Measurements from ENCODE around the gene PFN3. TPM values are rescaled to one million over a fixed set of nuclear protein-coding genes. Genes with fewer than 3 reads are reported as not detected.

PFN3 gene
- polyA plus RNA-seq, 1 of the 3 experiments (the other 2 are of a cell fraction): not detected

DNA sequence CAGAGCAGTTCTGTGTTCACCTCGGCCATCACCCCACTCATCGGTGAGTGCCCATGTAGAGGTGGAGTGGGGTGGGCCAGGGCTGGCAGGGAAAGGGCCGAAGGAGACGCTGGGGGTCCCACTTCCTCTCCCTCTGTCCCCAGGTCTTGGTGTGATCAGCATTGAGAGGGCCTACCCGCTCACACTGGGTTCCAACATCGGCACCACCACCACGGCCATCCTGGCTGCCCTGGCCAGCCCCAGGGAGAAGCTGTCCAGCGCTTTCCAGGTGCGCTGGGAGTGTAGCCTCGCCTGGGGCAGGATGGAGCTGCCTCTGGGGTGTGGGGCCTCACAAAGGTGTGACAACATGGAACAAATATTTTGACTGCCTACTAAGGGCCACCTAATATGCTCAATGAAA is 3.7 kb downstream of the PFN3 start:
- CTCF ChIA-PET: interaction anchor here (1.0 to 12.2 kb wide), 2 partner anchors 54 to 78 kb away, joined by 3 to 318 read pairs; partner anchors contain the start of gene PRR7
- POLR2A ChIA-PET: no interaction called here
- 86% methylated on average over 7 of the region's 10 CpGs for WGBS (ENCODE audit: low lambda C conversion rate)
- Histone ChIP-seq H3K36me3 (replicated peaks in 1 of 2; ENCODE audit: control insufficient read depth in 1 of 2, insufficient read depth in 2 of 2, low read length in 1 of 2) (no peaks in the 10 kb centered on the region), H3F3A (replicated peaks; ENCODE audit: insufficient read depth) (peaks cover 5% of the 10 kb centered on the region), H3K4me1 (ENCODE audit: control insufficient read depth in 1 of 2, insufficient read depth in 2 of 2, low read depth in 1 of 2, low read length in 1 of 2) (no peaks in the 10 kb centered on the region), H3K9me3 (no peaks in the 10 kb centered on the region), H3K9ac (no peak overlapping the region), H3K9me2 (no peaks in the 10 kb centered on the region), H2AFZ (ENCODE audit: low read depth) (no peak overlapping the region), H3K4me3 (ENCODE audit: low read depth in 2 of 2, low read length in 1 of 2) (no peak overlapping the region), H3K27ac (ENCODE audit: low read depth in 2 of 2, low read length in 1 of 2) (no peak overlapping the region), H4K20me1 (ENCODE audit: insufficient read depth) (no peaks in the 10 kb centered on the region), H3K79me2 (ENCODE audit: insufficient read depth) (no peaks in the 10 kb centered on the region), H3K27me3 (ENCODE audit: insufficient read depth) (no peaks in the 10 kb centered on the region), H3K4me2 (no peak overlapping the region)
- peak; percentile 9 for DNase-seq
- TF ChIP-seq MXI1 (IDR thresholded peaks at IDR 0.05; ENCODE audit: low read depth, low read length): no peak
- TF ChIP-seq RFX5 (IDR thresholded peaks at IDR 0.05; ENCODE audit: low read length): no peak
- no peak for TF ChIP-seq GABPA (IDR thresholded peaks at IDR 0.05; ENCODE audit: low read depth)
- TF ChIP-seq TAF1 (IDR thresholded peaks at IDR 0.05; ENCODE audit: borderline replicate concordance, low read depth, low read length): no peak
- TF ChIP-seq, protein P1, sequence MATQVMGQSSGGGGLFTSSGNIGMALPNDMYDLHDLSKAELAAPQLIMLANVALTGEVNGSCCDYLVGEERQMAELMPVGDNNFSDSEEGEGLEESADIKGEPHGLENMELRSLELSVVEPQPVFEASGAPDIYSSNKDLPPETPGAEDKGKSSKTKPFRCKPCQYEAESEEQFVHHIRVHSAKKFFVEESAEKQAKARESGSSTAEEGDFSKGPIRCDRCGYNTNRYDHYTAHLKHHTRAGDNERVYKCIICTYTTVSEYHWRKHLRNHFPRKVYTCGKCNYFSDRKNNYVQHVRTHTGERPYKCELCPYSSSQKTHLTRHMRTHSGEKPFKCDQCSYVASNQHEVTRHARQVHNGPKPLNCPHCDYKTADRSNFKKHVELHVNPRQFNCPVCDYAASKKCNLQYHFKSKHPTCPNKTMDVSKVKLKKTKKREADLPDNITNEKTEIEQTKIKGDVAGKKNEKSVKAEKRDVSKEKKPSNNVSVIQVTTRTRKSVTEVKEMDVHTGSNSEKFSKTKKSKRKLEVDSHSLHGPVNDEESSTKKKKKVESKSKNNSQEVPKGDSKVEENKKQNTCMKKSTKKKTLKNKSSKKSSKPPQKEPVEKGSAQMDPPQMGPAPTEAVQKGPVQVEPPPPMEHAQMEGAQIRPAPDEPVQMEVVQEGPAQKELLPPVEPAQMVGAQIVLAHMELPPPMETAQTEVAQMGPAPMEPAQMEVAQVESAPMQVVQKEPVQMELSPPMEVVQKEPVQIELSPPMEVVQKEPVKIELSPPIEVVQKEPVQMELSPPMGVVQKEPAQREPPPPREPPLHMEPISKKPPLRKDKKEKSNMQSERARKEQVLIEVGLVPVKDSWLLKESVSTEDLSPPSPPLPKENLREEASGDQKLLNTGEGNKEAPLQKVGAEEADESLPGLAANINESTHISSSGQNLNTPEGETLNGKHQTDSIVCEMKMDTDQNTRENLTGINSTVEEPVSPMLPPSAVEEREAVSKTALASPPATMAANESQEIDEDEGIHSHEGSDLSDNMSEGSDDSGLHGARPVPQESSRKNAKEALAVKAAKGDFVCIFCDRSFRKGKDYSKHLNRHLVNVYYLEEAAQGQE (IDR thresholded peaks at IDR 0.05; ENCODE audit: low read depth, low read length): no peak
- TF ChIP-seq FOXM1 (IDR thresholded peaks at IDR 0.05; ENCODE audit: low read depth): no peak
- TF ChIP-seq SIN3A (IDR thresholded peaks at IDR 0.05; ENCODE audit: borderline replicate concordance, low read depth, low read length): no peak
- no peak for TF ChIP-seq FOXJ3 (CRISPR knock-in tag; IDR thresholded peaks at IDR 0.05)
- TF ChIP-seq RCOR1 (IDR thresholded peaks at IDR 0.05; ENCODE audit: low read length): no peak
- TF ChIP-seq, protein P2, sequence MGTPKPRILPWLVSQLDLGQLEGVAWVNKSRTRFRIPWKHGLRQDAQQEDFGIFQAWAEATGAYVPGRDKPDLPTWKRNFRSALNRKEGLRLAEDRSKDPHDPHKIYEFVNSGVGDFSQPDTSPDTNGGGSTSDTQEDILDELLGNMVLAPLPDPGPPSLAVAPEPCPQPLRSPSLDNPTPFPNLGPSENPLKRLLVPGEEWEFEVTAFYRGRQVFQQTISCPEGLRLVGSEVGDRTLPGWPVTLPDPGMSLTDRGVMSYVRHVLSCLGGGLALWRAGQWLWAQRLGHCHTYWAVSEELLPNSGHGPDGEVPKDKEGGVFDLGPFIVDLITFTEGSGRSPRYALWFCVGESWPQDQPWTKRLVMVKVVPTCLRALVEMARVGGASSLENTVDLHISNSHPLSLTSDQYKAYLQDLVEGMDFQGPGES (IDR thresholded peaks at IDR 0.05; ENCODE audit: low read depth, low read length): no peak

DNA sequence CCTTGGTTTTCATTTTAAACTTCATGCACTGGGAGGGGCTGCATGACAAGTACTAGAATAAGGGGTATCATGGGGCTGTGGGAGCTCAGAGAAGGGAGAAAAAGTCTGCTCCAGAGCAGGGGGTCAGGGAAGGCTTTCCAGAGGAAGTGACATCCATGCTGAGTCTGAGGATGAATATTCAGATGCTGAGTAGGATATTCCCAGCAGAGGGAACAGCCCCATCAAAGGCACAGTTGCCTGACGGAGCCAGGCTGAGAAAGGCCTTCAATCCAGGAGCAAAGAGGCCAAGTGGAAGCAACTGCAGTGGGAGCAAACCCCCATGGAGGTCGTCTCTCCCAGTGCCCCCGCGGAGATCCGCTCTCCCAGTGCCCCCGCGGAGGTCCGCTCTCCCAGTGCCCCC is 4.4 kb downstream of the PFN3 start:
- no peaks in the 10 kb centered on the region for H3K27me3 ChIP-seq (ENCODE audit: insufficient read depth)
- H3K27ac ChIP-seq (ENCODE audit: low read depth in 2 of 2, low read length in 1 of 2): no peak overlapping the region
- no peaks in the 10 kb centered on the region for H3F3A ChIP-seq (replicated peaks; ENCODE audit: insufficient read depth)
- H3K79me2 ChIP-seq (ENCODE audit: insufficient read depth): no peaks in the 10 kb centered on the region
- no peak overlapping the region for H3K4me3 ChIP-seq (ENCODE audit: low read depth in 2 of 2, low read length in 1 of 2)
- H3K4me1 ChIP-seq (ENCODE audit: control insufficient read depth in 1 of 2, insufficient read depth in 2 of 2, low read depth in 1 of 2, low read length in 1 of 2): no peaks in the 10 kb centered on the region
- 78% methylated on average over 8 of the region's 8 CpGs for WGBS (ENCODE audit: low lambda C conversion rate)
- ChIA-PET CTCF (interaction anchor here (3.6 to 14.2 kb wide), 3 partner anchors 8 to 106 kb away, joined by 19 to 318 read pairs (median 209); partner anchors contain the start of gene PRR7), POLR2A (no interaction called here)
- H3K9ac ChIP-seq: no peak overlapping the region
- H3K9me2 ChIP-seq: no peaks in the 10 kb centered on the region
- no peaks in the 10 kb centered on the region for H3K36me3 ChIP-seq (replicated peaks in 1 of 2; ENCODE audit: control insufficient read depth in 1 of 2, insufficient read depth in 2 of 2, low read length in 1 of 2)
- DNase-seq: no peak
- no peak overlapping the region for H3K4me2 ChIP-seq
- H4K20me1 ChIP-seq (ENCODE audit: insufficient read depth): no peaks in the 10 kb centered on the region
- H2AFZ ChIP-seq (ENCODE audit: low read depth): no peak overlapping the region
- no peaks in the 10 kb centered on the region for H3K9me3 ChIP-seq
- TF ChIP-seq FOXJ3 (CRISPR knock-in tag; IDR thresholded peaks at IDR 0.05) (no peak), YY1 (IDR thresholded peaks at IDR 0.05; ENCODE audit: low read depth) (no peak), RXRA (IDR thresholded peaks at IDR 0.05; ENCODE audit: borderline replicate concordance, low read depth) (no peak), RCOR1 (IDR thresholded peaks at IDR 0.05; ENCODE audit: low read length) (no peak), MXI1 (IDR thresholded peaks at IDR 0.05; ENCODE audit: low read depth, low read length) (no peak)
- TF ChIP-seq, protein P1 (IDR thresholded peaks at IDR 0.05; ENCODE audit: low read depth, low read length): no peak
- TF ChIP-seq, protein P3, sequence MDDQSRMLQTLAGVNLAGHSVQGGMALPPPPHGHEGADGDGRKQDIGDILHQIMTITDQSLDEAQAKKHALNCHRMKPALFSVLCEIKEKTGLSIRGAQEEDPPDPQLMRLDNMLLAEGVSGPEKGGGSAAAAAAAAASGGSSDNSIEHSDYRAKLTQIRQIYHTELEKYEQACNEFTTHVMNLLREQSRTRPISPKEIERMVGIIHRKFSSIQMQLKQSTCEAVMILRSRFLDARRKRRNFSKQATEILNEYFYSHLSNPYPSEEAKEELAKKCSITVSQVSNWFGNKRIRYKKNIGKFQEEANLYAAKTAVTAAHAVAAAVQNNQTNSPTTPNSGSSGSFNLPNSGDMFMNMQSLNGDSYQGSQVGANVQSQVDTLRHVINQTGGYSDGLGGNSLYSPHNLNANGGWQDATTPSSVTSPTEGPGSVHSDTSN (IDR thresholded peaks at IDR 0.05): no peak
- TF ChIP-seq, protein P4, sequence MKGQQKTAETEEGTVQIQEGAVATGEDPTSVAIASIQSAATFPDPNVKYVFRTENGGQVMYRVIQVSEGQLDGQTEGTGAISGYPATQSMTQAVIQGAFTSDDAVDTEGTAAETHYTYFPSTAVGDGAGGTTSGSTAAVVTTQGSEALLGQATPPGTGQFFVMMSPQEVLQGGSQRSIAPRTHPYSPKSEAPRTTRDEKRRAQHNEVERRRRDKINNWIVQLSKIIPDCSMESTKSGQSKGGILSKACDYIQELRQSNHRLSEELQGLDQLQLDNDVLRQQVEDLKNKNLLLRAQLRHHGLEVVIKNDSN (IDR thresholded peaks at IDR 0.05; ENCODE audit: borderline replicate concordance, low read depth): no peak
- TF ChIP-seq, protein P2 (IDR thresholded peaks at IDR 0.05; ENCODE audit: low read depth, low read length): no peak
